NCI-H2107 treated with DMSO at 0.1 percent for 48 hours (cell line): ENCODE results near the gene GRIK5.
"Not testable (repeated sequence)": the region's sequence is repeated elsewhere in the genome, so short reads cannot be mapped to it uniquely, and the experiment has no call there.

Experiments used
- DNase-seq: peaks from one replicate; lab custom pipeline; 2025; ENCODE audit not compliant: unreplicated experiment; lab: John Stamatoyannopoulos, UW

GRIK5 gene

GRCh38 chr19:42051166-42052115, 18.6 kb downstream of the GRIK5 start:
- DNase-seq = peak; percentile 74

- DNase-seq = no peak
These were observed 21.0 kb downstream of the GRIK5 start for GRCh38 chr19:42048992-42049391.

- no peak for DNase-seq
These were observed 24.4 kb downstream of the GRIK5 start for GRCh38 chr19:42045575-42045974.

GRCh38 chr19:42042455-42043170, 27.4 kb downstream of the GRIK5 start:
- DNase-seq = no peak

- DNase-seq = not testable (repeated sequence)
These were observed 29.5 kb downstream of the GRIK5 start for GRCh38 chr19:42040491-42040890.

GRCh38 chr19:42040031-42040430, 30.0 kb downstream of the GRIK5 start:
- DNase-seq = no peak

- peak; percentile 69 for DNase-seq
These were observed 31.3 kb downstream of the GRIK5 start for GRCh38 chr19:42038666-42039065.

GRCh38 chr19:42037649-42038048, 32.4 kb downstream of the GRIK5 start:
- DNase-seq = no peak

- peak; percentile 25 for DNase-seq
These were observed 35.2 kb downstream of the GRIK5 start for GRCh38 chr19:42034640-42035391.

- DNase-seq = no peak
These were observed 36.6 kb downstream of the GRIK5 start for GRCh38 chr19:42033413-42033812.

GRCh38 chr19:42032431-42032830, 37.6 kb downstream of the GRIK5 start:
- DNase-seq = peak; percentile 91

- no peak for DNase-seq
These were observed 39.2 kb downstream of the GRIK5 start for GRCh38 chr19:42030645-42031440.

- DNase-seq = no peak
These were observed 41.4 kb downstream of the GRIK5 start for GRCh38 chr19:42028304-42029216.

- DNase-seq = no peak
These were observed 45.3 kb downstream of the GRIK5 start for GRCh38 chr19:42024622-42025111.

- no peak for DNase-seq
These were observed 46.1 kb downstream of the GRIK5 start for GRCh38 chr19:42023943-42024260.

GRCh38 chr19:42023121-42023942, 46.7 kb downstream of the GRIK5 start:
- DNase-seq = no peak

- DNase-seq = no peak
These were observed 47.4 kb downstream of the GRIK5 start for GRCh38 chr19:42022616-42023015.

- DNase-seq = no peak
These were observed 48.8 kb downstream of the GRIK5 start for GRCh38 chr19:42021185-42021584.
